Brain microvascular endothelial cell (primary cell): Measurements from ENCODE around the gene POU2F2.

ENCODE experiments used
- DNase-seq: peaks from one replicate; pipeline ENCODE4 v3.0.0-alpha.2; 2020
- H3K27ac ChIP-seq: fragments of 250-450 bp; sonication (Bioruptor Pico); 2 replicates; pipeline ENCODE4 v1.5.1; 2020; ENCODE audit warnings: mild to moderate bottlenecking, moderate library complexity
- H3K27me3 ChIP-seq: fragments of 250-450 bp; sonication (Bioruptor Pico); replicated peaks from 2 replicates; pipeline ENCODE4 v1.5.1; 2020; ENCODE audit warnings: mild to moderate bottlenecking
- H3K36me3 ChIP-seq: fragments of 250-450 bp; sonication (Bioruptor Pico); replicated peaks from 2 replicates; pipeline ENCODE4 v1.5.1; 2020; ENCODE audit warnings: mild to moderate bottlenecking
- H3K4me3 ChIP-seq: 2 replicates; pipeline ENCODE4 v1.5.1; 2011; ENCODE audit warnings: low read depth, mild to moderate bottlenecking, control low read depth, low read length, moderate library complexity
- CTCF ChIP-seq: IDR thresholded peaks from 2 replicates; pipeline ENCODE4 v1.5.1; 2011; ENCODE audit warnings: low read depth, mild to moderate bottlenecking, moderate library complexity, low read length, control low read depth, inconsistent platforms; ENCODE audit errors: missing control alignments
- in situ Hi-C: cut with HindIII; loops from 2 replicates; pipeline ENCODE4 v1.10.0; 2017; ENCODE audit warnings: low sequenced_read_pairs, low pct_ligation_motif_present

Gene POU2F2

GRCh38 chr19:42059196-42059595, 73.0 kb downstream of the POU2F2 start:
- no peak for TF ChIP-seq CTCF
- Histone ChIP-seq H3K27ac (no peak overlapping the region), H3K36me3 (no peaks in the 10 kb centered on the region), H3K27me3 (no peaks in the 10 kb centered on the region), H3K4me3 (no peak overlapping the region)
- DNase-seq = no peak
- in situ Hi-C loops = no loop called here

GRCh38 chr19:42057846-42058245, 74.4 kb downstream of the POU2F2 start:
- TF ChIP-seq CTCF = no peak
- Histone ChIP-seq H3K27me3 (no peaks in the 10 kb centered on the region), H3K36me3 (no peaks in the 10 kb centered on the region), H3K27ac (no peak overlapping the region), H3K4me3 (no peak overlapping the region)
- in situ Hi-C loops = no loop called here
- DNase-seq = no peak

GRCh38 chr19:42054205-42054604, 78.0 kb downstream of the POU2F2 start:
- no peak for TF ChIP-seq CTCF

GRCh38 chr19:42053037-42053935, 79.0 kb downstream of the POU2F2 start:
- H3K4me3 ChIP-seq = no peak overlapping the region
- no peak for DNase-seq
- TF ChIP-seq CTCF = no peak
- in situ Hi-C loops = no loop called here
- H3K27me3 ChIP-seq = no peaks in the 10 kb centered on the region
- H3K27ac ChIP-seq = no peak overlapping the region
- H3K36me3 ChIP-seq = no peaks in the 10 kb centered on the region

More at GRCh38 chr19:42054205-42054604, 78.0 kb downstream of the POU2F2 start:
- no peak overlapping the region for H3K4me3 ChIP-seq
- DNase-seq = no peak
- in situ Hi-C loops = no loop called here
- no peaks in the 10 kb centered on the region for H3K36me3 ChIP-seq
- no peak overlapping the region for H3K27ac ChIP-seq
- no peaks in the 10 kb centered on the region for H3K27me3 ChIP-seq

- in situ Hi-C loops = no loop called here
- no peaks in the 10 kb centered on the region for H3K27me3 ChIP-seq
- no peak overlapping the region for H3K4me3 ChIP-seq
- no peak overlapping the region for H3K27ac ChIP-seq
- DNase-seq = no peak
- no peak for TF ChIP-seq CTCF
- no peaks in the 10 kb centered on the region for H3K36me3 ChIP-seq
These were observed 79.9 kb downstream of the POU2F2 start for GRCh38 chr19:42052241-42052863.
